ENCODE data around the gene ANP32E.

The ANP32E gene

DNA sequence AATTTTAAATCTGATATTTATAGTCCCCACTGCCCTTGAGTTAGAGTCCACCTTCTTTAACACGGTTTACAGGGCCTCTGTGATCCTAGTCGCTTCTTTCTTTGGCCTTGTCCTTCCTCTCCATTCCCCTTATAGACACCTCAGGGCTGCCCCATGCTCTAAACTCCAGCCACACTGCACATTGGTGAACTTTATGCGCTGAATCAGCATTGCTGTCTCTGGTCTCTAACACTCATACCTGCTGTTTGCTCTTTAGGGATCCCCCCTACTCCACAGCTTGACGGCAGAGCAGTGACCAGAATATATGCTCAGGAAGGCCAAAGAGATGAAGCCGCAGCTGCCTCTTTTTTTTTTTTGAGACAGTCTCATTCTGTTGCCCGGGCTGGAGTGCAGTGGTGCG, 56.0 kb downstream of the ANP32E start:
- no peak overlapping the region for H3K4me3 ChIP-seq (ENCODE audit: low read length)
- TF ChIP-seq, protein P1, sequence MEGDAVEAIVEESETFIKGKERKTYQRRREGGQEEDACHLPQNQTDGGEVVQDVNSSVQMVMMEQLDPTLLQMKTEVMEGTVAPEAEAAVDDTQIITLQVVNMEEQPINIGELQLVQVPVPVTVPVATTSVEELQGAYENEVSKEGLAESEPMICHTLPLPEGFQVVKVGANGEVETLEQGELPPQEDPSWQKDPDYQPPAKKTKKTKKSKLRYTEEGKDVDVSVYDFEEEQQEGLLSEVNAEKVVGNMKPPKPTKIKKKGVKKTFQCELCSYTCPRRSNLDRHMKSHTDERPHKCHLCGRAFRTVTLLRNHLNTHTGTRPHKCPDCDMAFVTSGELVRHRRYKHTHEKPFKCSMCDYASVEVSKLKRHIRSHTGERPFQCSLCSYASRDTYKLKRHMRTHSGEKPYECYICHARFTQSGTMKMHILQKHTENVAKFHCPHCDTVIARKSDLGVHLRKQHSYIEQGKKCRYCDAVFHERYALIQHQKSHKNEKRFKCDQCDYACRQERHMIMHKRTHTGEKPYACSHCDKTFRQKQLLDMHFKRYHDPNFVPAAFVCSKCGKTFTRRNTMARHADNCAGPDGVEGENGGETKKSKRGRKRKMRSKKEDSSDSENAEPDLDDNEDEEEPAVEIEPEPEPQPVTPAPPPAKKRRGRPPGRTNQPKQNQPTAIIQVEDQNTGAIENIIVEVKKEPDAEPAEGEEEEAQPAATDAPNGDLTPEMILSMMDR (conservative IDR thresholded peaks at IDR 0.05; ENCODE audit: low read length), result no peak
- DNase-seq (ENCODE audit: low read depth), result no peak

DNA sequence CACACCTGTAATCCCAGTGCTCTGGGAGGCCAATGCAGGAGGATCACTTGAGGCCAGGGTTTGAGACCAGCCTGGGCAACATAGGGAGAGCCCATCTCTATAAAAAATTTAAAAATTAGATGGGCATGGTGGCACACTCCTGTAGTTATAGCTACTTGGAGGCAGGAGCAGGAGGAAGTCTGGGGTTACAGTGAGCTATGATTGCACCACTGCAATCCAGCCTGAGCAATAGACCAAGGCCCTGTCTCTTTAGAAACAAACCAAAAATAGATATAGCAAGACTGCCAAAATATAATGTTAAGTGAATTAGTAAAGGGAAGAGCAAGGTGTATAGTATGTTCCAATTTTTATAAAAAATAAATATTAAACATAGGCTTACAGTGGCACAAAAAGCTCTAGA, 57.4 kb downstream of the ANP32E start:
- TF ChIP-seq, protein P1 (conservative IDR thresholded peaks at IDR 0.05; ENCODE audit: low read length), result no peak
- H3K4me3 ChIP-seq (ENCODE audit: low read length), result no peak overlapping the region
- DNase-seq (ENCODE audit: low read depth), result no peak

DNA sequence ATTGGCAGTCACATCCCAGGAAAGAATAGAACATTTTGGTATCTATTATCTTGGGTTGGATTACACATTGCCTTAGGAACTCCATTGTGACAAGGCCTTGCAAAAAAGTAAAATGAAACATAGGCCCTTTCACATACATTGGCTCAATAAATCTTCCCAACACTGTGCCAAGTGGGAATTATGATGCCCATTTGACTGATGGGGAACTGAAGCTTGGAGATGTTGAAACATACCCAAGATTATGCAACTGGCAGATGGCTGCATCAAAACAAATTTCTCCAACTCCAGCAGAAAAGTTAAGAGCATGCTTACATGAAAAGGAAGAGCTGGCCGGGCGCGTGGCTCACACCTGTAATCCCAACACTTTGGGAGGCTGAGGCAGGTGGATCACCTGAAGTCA, 59.3 kb downstream of the ANP32E start:
- DNase-seq (ENCODE audit: low read depth), result peak; percentile 56
- no peak overlapping the region for H3K4me3 ChIP-seq (ENCODE audit: low read length)
- TF ChIP-seq, protein P1 (conservative IDR thresholded peaks at IDR 0.05; ENCODE audit: low read length), result no peak

DNA sequence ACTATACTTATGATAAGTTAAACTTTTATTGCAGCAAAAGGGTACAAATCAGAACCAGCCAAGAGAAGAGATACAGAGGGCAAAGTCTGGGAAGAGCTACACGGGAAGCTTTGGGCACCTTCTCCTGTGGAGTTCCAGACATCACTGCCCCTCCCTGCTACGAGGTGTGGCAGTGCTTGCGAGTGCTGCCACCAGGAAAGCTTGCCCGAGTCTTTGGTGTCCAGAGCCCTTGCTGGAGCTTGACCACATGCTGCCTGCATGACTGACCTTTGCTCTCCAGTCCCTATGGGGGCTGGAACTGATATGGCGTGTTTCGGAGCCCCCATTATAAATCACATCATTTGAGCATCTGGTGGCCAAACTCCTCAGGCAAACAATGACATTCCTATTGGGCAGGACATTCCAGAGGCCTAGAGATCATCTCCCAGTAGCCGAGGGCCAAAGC, 62.7 kb downstream of the ANP32E start:
- H3K4me3 ChIP-seq (ENCODE audit: low read length), result no peak overlapping the region
- no peak for DNase-seq (ENCODE audit: low read depth)
- TF ChIP-seq, protein P1 (conservative IDR thresholded peaks at IDR 0.05; ENCODE audit: low read length), result no peak

DNA sequence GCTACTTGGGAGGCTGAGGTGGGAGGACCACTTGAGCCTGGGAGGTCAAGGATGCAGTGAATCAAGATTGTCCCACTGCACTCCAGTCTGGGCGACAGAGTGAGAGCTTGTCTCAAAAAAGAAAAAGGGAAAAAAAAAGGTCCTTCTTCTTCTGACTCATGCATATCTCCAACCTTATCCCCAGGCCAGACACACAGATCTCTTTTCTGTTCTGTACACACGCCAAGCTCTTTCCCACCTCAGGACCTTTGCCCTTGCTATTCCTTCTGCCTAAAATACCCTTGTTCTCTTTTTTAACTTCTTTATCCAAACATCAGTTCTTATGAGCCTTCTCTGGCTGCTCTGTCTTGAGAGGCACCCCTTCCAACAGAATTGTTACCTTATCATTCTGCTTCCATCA, 64.1 kb downstream of the ANP32E start:
- no peak overlapping the region for H3K4me3 ChIP-seq (ENCODE audit: low read length)
- no peak for DNase-seq (ENCODE audit: low read depth)
- TF ChIP-seq, protein P1 (conservative IDR thresholded peaks at IDR 0.05; ENCODE audit: low read length), result no peak

DNA sequence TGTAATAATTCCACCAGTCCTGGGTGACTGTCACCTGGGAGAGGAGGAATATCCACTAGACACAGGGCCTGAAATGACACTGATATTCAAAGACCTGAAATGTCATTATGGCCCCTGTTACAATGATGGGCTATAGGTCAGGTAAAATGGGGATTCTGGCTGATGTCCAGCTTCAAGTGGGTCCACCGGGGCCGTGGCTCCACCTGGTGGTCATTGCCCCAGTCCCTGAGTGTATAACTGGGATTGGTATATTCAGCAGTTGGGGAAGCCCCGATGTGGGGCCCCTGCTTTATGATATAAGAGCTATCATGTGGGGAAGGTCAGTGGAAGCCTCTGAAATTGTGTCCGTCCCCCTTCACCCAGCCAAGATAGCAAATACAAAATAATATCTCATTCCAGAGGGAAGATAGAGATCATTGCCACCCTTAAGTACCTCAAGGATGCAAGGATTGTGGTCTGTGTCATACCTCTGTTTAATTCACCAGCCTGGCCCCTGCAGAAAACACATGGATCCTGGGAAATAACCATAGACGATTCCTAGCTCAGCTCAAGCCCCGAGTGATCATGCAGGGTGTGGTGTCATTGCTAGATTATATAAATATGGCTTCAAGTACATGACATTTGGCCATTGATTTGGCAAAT, 66.8 kb downstream of the ANP32E start:
- peak; percentile 45 for DNase-seq (ENCODE audit: low read depth)
- H3K4me3 ChIP-seq (ENCODE audit: low read length), result no peak overlapping the region
- TF ChIP-seq, protein P1 (conservative IDR thresholded peaks at IDR 0.05; ENCODE audit: low read length), result peak; percentile 77
